MV-4-11 (cell line): ENCODE measurements around the gene DNER.
"Not testable (repeated sequence)": the region's sequence is repeated elsewhere in the genome, so short reads cannot be mapped to it uniquely, and the experiment has no call there.

Source experiments
- DNase-seq: peaks from one replicate; lab custom pipeline; 2025; lab: John Stamatoyannopoulos, UW

Gene DNER

DNA sequence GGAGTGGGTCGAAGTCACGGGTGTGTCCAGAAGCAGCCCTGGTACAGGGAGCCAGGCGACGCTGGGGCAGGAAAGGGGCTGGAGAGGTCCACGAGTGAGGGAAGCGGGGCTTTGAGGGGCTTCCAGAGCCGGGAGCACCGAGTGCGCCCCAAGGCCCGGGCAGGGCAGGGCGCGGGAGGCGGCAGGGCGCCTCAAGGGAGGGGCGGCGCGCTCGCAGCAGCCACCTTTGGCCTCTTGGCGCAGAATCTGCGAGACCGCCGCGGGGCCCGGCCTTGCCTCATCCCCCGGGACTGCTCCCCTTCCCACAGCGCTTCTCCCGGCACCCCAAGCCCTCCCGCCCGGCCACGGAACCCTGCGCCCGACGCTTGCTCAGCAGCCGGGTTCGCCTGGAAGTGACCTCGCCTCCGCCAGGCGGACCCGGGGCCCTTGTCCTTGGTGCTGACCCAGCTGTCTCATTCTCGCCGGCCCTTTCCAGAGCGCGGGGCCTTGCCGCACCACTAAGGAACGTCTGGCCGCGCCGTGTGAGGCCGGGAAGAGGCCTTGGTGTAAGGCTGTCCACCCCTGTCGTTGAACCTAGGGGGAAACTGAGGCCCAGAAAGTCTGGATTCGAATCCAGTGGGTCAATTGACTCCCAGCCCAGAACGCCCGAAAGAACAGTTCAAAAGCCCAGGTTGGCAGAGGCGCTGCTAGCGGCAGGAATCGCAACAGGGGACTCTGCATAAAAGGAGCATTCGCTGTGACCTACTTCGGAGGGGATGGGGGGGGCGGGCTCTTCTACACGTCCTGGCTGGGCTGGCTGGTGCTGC is 584 bp upstream of the DNER start:
- peak; percentile 12 for DNase-seq

DNA sequence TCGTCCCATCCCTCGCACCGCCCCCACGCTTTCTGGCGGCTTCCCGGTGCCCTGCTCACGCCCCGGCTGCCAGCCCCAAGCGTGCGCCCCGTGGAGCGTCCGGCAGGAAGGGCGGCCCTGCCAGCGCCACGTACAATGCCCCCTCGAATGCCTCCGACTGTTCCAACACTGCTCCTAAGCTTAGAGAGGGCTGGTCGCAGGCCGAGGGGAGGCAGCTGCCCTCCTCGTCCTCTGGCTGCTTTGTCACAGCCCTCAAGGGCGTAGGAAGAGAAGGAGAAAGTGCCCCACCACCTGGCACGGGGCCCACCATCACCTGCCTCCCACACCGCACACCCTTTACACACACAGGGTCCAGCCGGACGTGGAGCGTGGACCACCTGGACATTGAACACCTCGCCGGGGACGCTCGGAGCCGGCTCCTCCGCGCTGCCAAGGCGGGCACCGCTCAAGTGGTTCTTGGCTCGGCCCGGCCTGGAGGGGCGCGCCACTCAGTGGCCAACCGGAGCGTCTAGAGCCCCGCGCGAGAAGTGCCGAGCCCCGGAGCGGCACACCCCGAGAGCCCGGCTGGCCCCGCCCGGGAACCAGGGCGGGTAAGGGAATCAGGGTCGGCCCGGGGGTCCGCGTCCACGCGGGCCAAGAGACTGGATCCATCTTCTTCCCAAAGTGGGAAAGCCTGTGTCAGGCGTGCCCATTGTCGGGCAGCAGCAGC is 830 bp downstream of the DNER start:
- no peak for DNase-seq

GRCh38 chr2:229712136-229712535 is 2.2 kb downstream of the DNER start:
- DNase-seq, result no peak

DNA sequence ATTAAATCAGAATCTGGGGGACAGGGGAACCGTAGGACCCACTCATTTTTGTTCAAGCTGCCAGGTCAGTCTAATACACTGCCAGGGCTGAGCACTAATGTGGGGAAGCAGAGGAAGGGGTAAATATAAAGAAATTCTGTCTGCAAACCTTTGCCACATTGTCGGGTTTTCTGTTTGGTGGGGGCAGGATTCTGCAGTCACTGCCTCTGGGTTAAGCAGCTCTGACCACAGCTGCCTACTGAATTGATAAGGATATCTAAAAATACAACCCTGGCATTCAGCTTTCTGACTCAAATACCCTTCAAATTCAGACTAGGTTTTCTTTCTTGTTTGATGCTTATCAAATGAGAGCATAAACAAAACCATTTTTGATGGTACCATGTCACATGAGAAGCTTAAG is 6.0 kb downstream of the DNER start:
- DNase-seq, result no peak

DNA sequence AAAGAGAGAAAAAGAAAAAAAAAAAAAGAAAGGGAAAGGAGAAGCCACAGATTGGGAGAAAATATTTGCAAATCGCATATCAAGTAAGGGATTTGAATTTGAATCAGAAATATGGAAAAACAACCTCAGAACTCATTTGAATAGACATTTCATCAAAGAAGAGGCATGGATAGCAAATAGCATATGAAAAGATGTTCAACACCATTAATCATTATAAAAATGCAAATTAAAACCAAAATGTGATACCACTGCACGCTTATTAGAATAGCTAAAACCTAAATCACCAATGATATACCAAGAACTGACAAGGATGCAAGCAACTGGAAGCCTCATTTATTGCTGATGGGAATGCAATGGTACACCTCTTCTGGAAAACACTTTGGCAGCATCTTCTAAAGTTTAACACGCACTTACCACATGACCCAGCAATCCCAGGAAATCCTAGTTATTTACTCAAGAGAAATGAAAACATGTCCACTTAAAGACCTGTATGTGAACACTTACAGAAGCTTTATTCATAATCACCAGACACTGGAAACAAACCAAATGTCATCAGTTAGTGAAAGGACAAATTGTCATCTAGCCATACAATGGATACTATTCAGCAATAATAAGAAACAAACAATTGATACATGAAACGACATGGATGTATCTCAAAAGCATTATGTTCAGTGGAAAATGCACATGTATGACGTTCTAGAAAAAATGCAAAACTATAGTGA is 10.3 kb downstream of the DNER start:
- DNase-seq, result no peak

GRCh38 chr2:229701716-229702115 is 12.6 kb downstream of the DNER start:
- DNase-seq, result no peak

DNA sequence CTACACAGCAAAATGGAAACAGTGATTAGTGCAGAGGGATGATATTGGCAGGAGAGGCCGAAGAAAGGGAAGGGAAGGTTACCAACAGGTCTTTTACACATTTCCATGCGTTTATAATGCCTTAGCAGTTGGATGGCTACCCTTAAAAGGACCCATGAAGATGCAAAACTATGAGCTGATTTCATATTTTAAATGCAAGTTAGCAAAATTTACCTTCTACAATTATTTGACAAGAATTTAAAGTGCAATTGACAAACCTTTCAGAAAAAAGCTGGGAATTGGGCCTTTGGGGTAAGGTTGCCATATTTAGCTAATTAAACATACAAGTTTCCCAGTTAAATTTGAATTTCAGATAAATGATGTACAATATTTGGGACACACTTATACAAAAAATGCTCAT is 13.3 kb downstream of the DNER start:
- no peak for DNase-seq

- DNase-seq, result no peak
These were observed 18.4 kb downstream of the DNER start for GRCh38 chr2:229695961-229696360.

GRCh38 chr2:229693845-229694244 is 20.5 kb downstream of the DNER start:
- not testable (repeated sequence) for DNase-seq

- DNase-seq, result no peak
These were observed 22.7 kb downstream of the DNER start for GRCh38 chr2:229691631-229692030.

GRCh38 chr2:229689307-229689839 is 25.0 kb downstream of the DNER start:
- no peak for DNase-seq

- DNase-seq, result no peak
These were observed 26.2 kb downstream of the DNER start for GRCh38 chr2:229688141-229688540.

GRCh38 chr2:229686122-229686919 is 28.0 kb downstream of the DNER start:
- DNase-seq, result no peak

- no peak for DNase-seq
These were observed 29.3 kb downstream of the DNER start for GRCh38 chr2:229684942-229685562.

DNA sequence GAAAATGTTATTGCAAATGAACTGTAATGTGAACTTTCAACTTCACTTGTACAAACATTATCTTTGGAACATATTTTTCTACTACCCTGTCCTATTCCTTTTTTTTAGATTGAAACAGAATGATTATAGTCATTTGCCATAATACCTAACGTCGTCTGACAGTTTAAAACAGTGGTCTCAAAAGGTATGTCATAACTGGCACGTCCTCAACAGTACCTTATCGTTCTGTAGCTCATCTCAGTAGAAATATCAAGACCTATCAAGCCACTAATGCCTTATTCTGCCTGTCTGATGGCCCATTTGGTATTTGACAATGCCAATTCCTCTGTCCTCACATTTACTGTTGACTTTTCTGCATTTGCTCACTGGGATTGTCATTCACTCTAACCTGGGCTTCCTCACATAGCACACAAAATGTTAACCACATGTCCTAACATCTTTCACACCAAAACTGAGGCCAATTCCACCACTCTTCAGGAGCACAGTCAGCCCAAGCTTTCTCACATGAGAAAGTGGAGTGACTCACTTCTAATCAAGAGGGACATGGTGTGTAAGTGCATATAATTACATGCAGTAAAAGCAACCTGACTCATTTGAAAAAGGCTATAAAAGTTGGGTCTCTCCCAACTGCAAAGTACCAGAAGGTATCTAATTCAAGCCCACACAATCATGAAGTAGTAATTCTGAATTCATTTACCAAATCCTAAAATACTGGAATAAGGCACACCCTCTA is 34.8 kb downstream of the DNER start:
- no peak for DNase-seq

GRCh38 chr2:229675569-229675968 is 38.8 kb downstream of the DNER start:
- no peak for DNase-seq

GRCh38 chr2:229674830-229675530 is 39.4 kb downstream of the DNER start:
- no peak for DNase-seq

GRCh38 chr2:229673676-229674075 is 40.7 kb downstream of the DNER start:
- DNase-seq, result no peak

DNA sequence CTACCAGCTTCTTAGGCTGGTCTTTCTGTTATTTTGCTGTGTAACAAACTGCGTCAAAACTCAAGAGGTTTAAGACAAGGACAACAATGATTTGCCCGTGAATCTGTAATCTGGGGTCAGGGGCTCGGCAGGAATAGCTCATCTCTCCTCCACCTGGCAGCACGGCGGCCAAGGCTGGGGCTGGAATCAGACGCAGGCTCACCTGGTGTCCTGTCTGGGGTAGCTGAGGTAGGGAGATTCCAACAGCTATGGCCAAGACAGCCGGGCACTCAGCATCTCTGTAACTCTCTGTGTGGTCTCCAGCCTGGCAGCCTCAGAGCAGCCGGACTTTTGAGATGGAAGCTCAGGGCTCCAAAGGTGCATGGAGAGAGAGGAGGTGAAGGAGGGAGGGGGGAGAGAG is 42.3 kb downstream of the DNER start:
- DNase-seq, result no peak

DNA sequence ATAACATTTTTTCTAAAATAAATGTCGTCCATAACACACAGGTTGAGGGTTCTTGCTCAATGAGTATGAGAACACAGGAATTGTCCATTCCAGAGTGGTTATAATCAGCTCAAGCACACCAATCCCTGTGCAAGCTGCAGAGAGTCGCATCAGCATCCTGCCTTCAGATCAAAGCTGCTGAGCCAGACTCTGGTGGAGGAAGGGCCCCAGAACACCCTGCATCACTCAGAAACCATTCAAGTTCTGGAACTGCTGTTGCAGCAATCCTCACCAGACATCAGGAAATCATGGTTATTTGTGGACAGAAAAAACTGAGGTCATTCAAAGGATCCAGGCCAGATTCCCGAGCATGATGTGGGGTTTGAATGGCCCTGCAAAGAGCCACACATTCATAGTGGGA is 44.5 kb downstream of the DNER start:
- DNase-seq, result no peak
